Measurements from ENCODE around the gene GAPDH.
A peak's percentile ranks its signal among the peaks of the same experiment; 100 is the strongest.

GAPDH gene

DNA sequence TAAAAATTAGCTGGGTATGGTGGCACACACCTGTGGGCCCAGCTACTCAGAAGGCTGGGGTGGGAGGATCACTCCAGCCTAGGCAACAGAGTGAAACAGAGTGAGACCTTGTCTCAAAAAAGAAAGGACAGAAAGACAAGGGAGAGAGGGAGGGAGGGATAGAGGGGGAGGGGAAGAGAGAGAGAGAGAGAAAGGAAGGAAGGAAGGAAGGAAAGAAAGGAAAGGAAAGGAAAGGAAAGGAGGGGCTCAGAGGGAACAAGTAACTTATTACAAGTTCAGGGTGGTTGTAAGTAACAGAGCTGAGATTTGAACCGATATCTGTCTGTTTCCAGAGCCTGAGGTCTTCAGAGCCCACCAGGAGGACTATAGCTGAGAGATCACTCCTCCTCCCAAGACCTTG lies 13.2 kb downstream of the GAPDH start:
- peaks cover 60% of the 10 kb centered on the region for H3K4me1 Mint-ChIP-seq
- H3K4me3 Mint-ChIP-seq = peak overlapping the region in 2 of 3 experiments; percentile 23 to 55
- peaks cover 39% of the 10 kb centered on the region for H3K36me3 Mint-ChIP-seq (ENCODE audit: low read depth)
- TF ChIP-seq, protein P1, sequence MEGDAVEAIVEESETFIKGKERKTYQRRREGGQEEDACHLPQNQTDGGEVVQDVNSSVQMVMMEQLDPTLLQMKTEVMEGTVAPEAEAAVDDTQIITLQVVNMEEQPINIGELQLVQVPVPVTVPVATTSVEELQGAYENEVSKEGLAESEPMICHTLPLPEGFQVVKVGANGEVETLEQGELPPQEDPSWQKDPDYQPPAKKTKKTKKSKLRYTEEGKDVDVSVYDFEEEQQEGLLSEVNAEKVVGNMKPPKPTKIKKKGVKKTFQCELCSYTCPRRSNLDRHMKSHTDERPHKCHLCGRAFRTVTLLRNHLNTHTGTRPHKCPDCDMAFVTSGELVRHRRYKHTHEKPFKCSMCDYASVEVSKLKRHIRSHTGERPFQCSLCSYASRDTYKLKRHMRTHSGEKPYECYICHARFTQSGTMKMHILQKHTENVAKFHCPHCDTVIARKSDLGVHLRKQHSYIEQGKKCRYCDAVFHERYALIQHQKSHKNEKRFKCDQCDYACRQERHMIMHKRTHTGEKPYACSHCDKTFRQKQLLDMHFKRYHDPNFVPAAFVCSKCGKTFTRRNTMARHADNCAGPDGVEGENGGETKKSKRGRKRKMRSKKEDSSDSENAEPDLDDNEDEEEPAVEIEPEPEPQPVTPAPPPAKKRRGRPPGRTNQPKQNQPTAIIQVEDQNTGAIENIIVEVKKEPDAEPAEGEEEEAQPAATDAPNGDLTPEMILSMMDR (IDR thresholded peaks at IDR 0.05; ENCODE audit: unreplicated experiment in 3 of 3) = no peak
- no peaks in the 10 kb centered on the region for H3K9me3 Mint-ChIP-seq
- H3K27me3 Mint-ChIP-seq (ENCODE audit: low read depth) = no peaks in the 10 kb centered on the region
- peak overlapping the region; percentile 95 to 99 (median 98) for H3K27ac Mint-ChIP-seq

DNA sequence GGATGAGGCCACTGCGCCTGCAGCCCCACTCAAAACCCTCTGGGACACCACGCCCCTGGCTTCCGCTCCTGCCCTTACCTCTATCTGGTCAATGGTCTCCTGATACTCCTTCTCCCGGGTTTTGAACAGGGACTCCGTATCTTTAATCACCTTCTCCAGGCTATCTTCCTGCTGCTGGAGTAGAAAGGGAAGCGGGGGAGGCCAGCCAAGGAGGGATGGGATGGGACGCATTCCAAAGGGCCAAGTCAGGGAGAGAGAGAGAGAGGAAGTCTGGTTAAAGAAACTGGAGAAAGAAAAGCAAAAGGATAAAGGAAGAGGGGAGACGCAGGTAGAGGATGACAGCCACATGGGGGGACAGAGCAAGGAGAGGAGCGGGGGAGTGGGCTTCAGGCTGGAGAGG lies 13.7 kb downstream of the GAPDH start:
- Mint-ChIP-seq H3K27ac (peak overlapping the region; percentile 95 to 99 (median 98)), H3K4me3 (peak overlapping the region; percentile 15 to 55 (median 47)), H3K9me3 (no peaks in the 10 kb centered on the region), H3K36me3 (ENCODE audit: low read depth) (peaks cover 34% of the 10 kb centered on the region), H3K4me1 (peaks cover 60% of the 10 kb centered on the region), H3K27me3 (ENCODE audit: low read depth) (no peaks in the 10 kb centered on the region)
- TF ChIP-seq, protein P1 (IDR thresholded peaks at IDR 0.05; ENCODE audit: unreplicated experiment in 3 of 3) = no peak

DNA sequence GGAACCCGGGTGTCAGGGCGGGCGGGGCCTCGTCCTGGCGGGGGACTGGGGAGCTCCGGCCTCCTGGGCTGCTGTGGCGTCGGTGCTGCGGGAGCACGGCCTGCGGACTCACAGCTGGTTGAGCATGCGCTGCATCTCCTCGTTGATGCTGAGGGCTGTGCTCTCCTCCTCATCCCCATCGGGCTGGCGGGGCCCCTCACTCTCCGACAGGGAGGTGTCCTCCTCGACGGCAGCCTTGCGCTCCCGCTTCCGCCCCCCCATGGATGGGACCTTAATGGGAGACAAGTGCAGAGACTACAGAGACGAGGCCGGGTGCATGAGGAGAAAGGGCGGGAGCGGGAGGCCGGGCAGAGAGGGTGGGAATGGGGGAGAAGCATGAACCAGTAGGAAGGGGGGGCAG lies 14.2 kb downstream of the GAPDH start:
- peaks cover 32% of the 10 kb centered on the region for H3K36me3 Mint-ChIP-seq (ENCODE audit: low read depth)
- peaks cover 66% of the 10 kb centered on the region for H3K4me1 Mint-ChIP-seq
- H3K27me3 Mint-ChIP-seq (ENCODE audit: low read depth) = no peaks in the 10 kb centered on the region
- no peaks in the 10 kb centered on the region for H3K9me3 Mint-ChIP-seq
- peak overlapping the region; percentile 73 to 98 (median 95) for H3K27ac Mint-ChIP-seq
- peak overlapping the region in 1 of 3 experiments; percentile 12 for H3K4me3 Mint-ChIP-seq
- TF ChIP-seq, protein P1 (IDR thresholded peaks at IDR 0.05; ENCODE audit: unreplicated experiment in 3 of 3) = no peak

DNA sequence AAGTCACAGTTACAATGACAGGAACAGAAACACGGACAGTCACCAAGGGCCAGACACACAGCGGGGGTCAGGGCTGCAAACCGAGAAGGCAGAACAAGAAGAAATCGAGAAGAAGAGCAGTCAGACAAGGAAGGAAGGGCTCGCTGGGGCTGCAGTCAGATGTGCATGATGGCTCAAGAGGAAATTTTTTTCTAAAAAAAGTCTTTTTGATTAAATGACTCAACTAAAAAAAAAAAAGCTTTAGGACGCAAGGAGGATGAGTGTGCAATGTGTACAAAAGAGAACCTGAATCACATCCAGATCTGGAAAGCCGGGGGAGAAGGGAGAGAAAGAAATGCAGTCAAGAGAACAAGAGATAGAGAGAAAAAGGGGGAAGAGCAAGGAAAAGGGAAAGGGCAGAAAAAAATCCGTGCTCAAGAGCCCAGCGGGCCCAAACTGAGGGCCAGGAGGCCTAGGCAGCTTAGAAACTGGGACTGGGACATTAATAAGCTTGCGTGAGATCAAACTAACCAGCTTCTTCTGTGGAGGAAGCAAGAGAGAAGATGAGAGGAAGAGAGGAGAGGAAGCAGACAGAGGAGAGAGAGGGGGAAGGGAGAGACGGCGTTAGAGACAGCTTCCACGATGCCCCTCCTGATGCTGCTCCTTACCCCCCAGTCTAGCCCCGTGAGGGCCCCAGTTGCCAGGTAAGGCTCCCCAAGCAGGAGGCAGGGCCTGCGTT lies 14.8 kb downstream of the GAPDH start:
- Mint-ChIP-seq H3K9me3 (no peaks in the 10 kb centered on the region), H3K4me1 (peaks cover 72% of the 10 kb centered on the region), H3K27ac (peak overlapping the region; percentile 73 to 98 (median 95)), H3K36me3 (ENCODE audit: low read depth) (peaks cover 32% of the 10 kb centered on the region), H3K27me3 (ENCODE audit: low read depth) (no peaks in the 10 kb centered on the region), H3K4me3 (peak overlapping the region in 2 of 3 experiments; percentile 0 to 12)
- TF ChIP-seq, protein P1 (IDR thresholded peaks at IDR 0.05; ENCODE audit: unreplicated experiment in 3 of 3) = no peak

DNA sequence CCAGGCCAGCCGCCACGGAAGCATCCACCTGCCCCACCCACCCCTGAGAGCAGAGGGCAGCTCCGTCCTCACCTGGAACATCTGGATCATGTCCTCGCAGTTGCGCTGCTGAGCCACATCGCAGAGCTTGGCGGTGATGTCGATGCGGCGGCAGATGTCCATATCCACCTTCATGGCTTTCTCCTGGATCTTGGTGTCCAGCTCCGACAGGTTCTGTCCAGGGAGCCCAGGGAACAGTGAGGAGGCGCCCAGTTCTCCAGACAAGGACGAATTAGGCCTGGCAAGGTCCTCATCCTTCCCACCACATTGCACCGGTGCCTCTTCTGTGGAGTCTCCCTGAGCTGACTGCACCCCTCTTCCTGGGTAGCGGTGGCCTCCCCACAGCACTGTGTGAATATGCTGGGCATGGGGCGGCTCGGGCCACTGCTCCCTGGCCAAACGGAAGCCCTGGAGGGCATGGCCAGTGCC lies 15.4 kb downstream of the GAPDH start:
- Mint-ChIP-seq H3K9me3 (no peaks in the 10 kb centered on the region), H3K27ac (peak overlapping the region in 2 of 3 experiments; percentile 95 to 98), H3K27me3 (ENCODE audit: low read depth) (no peaks in the 10 kb centered on the region), H3K4me1 (peaks cover 74% of the 10 kb centered on the region), H3K4me3 (no peak overlapping the region), H3K36me3 (ENCODE audit: low read depth) (peaks cover 27% of the 10 kb centered on the region)
- TF ChIP-seq, protein P1 (IDR thresholded peaks at IDR 0.05; ENCODE audit: unreplicated experiment in 3 of 3) = no peak
